Nephron (organoid): ENCODE data around the gene TEX2.

Experiments used
- H3K27ac Mint-ChIP-seq, 3 experiments: 2 replicates each; pipeline ENCODE4 v1.8.0; 2020; ENCODE audit warnings: mixed read lengths in 3 of 3, mild to moderate bottlenecking in 2 of 3, moderate library complexity in 1 of 3
- H3K27me3 Mint-ChIP-seq: 2 replicates; pipeline ENCODE4 v1.8.0; 2021; ENCODE audit warnings: low read depth, mild to moderate bottlenecking, moderate library complexity, mixed read lengths
- H3K36me3 Mint-ChIP-seq: 2 replicates; pipeline ENCODE4 v1.8.0; 2020; ENCODE audit warnings: low read depth, mixed read lengths
- H3K4me1 Mint-ChIP-seq: 2 replicates; pipeline ENCODE4 v1.8.0; 2020; ENCODE audit warnings: mixed read lengths
- H3K4me3 Mint-ChIP-seq, 3 experiments: 2 replicates each; pipeline ENCODE4 v1.8.0; 2020; ENCODE audit warnings: mild to moderate bottlenecking in 3 of 3, mixed read lengths in 3 of 3, moderate library complexity in 2 of 3
- H3K9me3 Mint-ChIP-seq: 2 replicates; pipeline ENCODE4 v1.8.0; 2020; ENCODE audit warnings: mixed read lengths
- TF ChIP-seq, protein P1 (sequence below), 3 experiments: fragments of 200-600 bp; sonication (generic); IDR thresholded peaks; one replicate each; pipeline ENCODE4 v1.5.0; 2021; ENCODE audit warnings: antibody characterized with exemption in 3 of 3; ENCODE audit not compliant: unreplicated experiment in 3 of 3

Gene TEX2

DNA sequence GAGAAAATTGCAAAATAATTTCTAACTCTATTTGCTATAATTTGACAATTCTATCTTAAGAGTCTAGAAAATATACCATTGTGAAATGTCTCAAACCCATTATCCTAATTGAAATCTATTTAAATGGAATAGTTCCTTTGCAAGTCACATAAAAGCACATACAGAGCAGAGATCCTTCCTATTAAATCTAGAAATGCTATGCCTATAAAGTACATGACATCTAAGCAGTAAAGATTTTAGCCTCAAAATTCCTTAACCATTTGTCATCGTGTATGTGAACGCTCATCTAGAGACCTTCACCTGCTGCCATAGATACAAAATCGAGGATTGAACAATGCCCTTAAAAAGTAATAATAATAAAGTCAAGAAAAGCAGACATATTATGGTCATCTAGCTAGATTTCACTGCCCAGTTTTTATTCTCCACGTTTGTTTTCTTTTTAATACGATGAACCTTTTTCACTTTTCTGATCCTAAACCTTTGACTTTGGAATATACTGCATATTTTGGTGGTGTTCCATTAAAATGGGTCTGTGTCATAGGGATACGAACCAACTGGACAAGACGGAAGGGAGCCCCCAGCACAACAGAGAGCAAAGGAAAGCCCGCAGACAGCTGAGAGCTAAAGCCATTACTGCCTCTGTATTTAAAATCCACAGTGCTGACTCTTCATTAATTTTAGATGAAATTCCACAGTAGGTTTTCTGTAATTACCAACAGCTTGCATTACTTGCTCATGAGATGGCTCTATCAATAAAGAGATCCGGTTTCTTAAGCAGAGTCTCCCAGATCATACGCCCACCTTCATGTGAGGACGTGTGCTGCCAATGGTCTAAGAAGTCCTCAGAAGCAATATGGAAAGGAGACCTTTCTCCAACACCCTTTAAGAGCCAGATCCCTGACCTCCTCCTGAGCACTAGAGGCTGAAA, 17.6 kb downstream of the TEX2 start:
- peak overlapping the region in 2 of 3 experiments; percentile 10 to 61 for H3K27ac Mint-ChIP-seq
- H3K36me3 Mint-ChIP-seq = no peaks in the 10 kb centered on the region
- no peaks in the 10 kb centered on the region for H3K9me3 Mint-ChIP-seq
- TF ChIP-seq, protein P1, sequence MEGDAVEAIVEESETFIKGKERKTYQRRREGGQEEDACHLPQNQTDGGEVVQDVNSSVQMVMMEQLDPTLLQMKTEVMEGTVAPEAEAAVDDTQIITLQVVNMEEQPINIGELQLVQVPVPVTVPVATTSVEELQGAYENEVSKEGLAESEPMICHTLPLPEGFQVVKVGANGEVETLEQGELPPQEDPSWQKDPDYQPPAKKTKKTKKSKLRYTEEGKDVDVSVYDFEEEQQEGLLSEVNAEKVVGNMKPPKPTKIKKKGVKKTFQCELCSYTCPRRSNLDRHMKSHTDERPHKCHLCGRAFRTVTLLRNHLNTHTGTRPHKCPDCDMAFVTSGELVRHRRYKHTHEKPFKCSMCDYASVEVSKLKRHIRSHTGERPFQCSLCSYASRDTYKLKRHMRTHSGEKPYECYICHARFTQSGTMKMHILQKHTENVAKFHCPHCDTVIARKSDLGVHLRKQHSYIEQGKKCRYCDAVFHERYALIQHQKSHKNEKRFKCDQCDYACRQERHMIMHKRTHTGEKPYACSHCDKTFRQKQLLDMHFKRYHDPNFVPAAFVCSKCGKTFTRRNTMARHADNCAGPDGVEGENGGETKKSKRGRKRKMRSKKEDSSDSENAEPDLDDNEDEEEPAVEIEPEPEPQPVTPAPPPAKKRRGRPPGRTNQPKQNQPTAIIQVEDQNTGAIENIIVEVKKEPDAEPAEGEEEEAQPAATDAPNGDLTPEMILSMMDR (IDR thresholded peaks at IDR 0.05; ENCODE audit: unreplicated experiment in 3 of 3) = no peak
- peaks cover 72% of the 10 kb centered on the region for H3K4me1 Mint-ChIP-seq
- no peak overlapping the region for H3K4me3 Mint-ChIP-seq
- H3K27me3 Mint-ChIP-seq = no peaks in the 10 kb centered on the region

DNA sequence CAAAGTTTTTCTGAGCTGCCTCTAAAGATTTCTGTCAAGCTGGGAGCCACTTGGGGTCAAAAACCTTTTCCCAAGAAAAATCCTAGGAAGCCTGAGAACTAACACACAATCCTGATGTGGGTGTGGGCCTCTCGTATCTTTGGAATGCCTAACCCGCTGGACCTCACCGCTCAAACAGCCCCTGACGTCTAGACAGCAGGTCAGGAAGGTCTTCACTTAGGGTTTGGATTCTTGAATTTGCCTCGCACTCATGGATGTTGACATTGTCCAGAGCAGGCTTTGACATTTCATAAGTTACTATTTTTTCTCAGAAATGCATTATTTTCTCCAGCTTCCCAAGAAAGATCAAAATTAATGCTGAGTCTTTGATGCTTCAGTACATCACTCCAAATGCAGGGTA, 18.9 kb downstream of the TEX2 start:
- Mint-ChIP-seq H3K4me1 (peaks cover 73% of the 10 kb centered on the region), H3K36me3 (no peaks in the 10 kb centered on the region), H3K27me3 (no peaks in the 10 kb centered on the region), H3K27ac (peak overlapping the region; percentile 18 to 34 (median 32)), H3K9me3 (no peaks in the 10 kb centered on the region), H3K4me3 (no peak overlapping the region)
- TF ChIP-seq, protein P1 (IDR thresholded peaks at IDR 0.05; ENCODE audit: unreplicated experiment in 3 of 3) = no peak

DNA sequence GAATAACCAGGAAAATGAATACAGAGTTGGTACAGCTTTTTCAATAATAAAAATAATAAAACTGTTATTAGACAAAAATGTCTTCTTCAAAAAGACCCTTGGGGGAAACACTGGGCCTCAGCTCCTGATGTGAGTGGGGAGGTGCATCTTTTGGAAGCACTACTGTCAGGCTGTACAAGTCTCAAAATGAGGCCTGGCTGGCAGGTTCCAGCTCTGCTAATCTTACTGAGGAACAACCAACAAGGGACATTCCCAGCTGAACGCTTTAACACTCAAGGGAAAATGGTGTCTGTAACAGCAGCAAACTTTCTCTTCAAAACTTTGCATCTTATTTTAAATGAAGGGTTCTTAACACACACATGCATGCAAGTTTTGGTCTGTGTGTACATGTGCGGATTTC, 19.7 kb downstream of the TEX2 start:
- Mint-ChIP-seq H3K27ac (no peak overlapping the region), H3K27me3 (no peaks in the 10 kb centered on the region), H3K4me1 (peaks cover 77% of the 10 kb centered on the region), H3K4me3 (no peak overlapping the region), H3K9me3 (no peaks in the 10 kb centered on the region), H3K36me3 (no peaks in the 10 kb centered on the region)
- TF ChIP-seq, protein P1 (IDR thresholded peaks at IDR 0.05; ENCODE audit: unreplicated experiment in 3 of 3) = no peak

DNA sequence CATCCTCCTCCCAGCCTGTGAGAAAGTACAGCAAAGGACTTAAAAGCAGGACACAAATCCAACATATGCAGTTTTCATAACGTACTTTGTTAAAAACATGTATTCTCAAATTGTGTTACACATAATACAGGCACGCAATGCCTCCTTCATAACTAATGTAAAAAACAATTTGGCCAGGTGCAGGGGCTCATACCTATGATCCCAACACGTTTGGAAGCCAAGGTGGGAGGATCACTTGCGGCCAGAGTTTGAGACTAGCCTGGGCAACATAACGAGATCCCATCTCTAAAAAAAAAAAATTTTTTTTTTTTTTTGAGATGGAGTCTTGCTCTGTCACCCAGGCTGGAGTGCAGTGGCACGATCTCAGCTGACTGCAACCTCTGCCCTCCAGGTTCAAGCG, 20.4 kb downstream of the TEX2 start:
- TF ChIP-seq, protein P1 (IDR thresholded peaks at IDR 0.05; ENCODE audit: unreplicated experiment in 3 of 3) = no peak
- peak overlapping the region in 2 of 3 experiments; percentile 77 to 94 for H3K27ac Mint-ChIP-seq
- no peaks in the 10 kb centered on the region for H3K27me3 Mint-ChIP-seq
- H3K4me1 Mint-ChIP-seq = peaks cover 71% of the 10 kb centered on the region
- H3K36me3 Mint-ChIP-seq = no peaks in the 10 kb centered on the region
- H3K9me3 Mint-ChIP-seq = no peaks in the 10 kb centered on the region
- H3K4me3 Mint-ChIP-seq = no peak overlapping the region

DNA sequence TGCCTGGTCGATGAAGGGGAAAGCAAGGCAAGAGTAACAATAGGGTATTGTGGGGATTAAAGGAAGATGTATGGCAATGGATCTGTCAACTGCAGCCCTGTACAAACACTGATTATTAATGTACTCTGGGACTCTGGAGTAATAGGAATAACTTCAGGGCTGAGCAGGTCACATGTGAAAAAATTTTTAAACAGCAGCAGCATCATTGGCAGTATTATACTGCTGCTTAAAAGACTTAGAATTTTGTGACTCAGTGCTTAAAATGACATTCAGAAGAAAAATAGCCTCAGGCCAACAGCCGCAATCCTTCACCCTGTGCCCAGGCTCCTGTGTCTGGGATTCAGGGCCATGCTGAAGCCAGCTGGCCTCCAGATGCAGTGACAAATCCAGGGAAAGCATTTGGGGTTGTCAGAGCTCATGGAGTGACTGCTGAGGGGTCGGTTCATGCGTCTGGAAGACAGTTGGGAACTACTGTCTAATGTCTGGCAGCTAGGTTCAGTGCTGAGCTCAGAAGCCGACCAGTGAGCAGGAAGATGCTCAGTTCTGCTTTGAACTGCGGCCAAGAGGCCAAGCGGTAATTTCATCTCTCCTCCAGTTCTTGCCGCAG, 22.2 kb downstream of the TEX2 start:
- H3K9me3 Mint-ChIP-seq = no peaks in the 10 kb centered on the region
- H3K4me1 Mint-ChIP-seq = peaks cover 70% of the 10 kb centered on the region
- TF ChIP-seq, protein P1 (IDR thresholded peaks at IDR 0.05; ENCODE audit: unreplicated experiment in 3 of 3) = no peak
- no peaks in the 10 kb centered on the region for H3K36me3 Mint-ChIP-seq
- H3K27ac Mint-ChIP-seq = peak overlapping the region; percentile 85 to 94 (median 92)
- peak overlapping the region in 2 of 3 experiments; percentile 2 to 21 for H3K4me3 Mint-ChIP-seq
- H3K27me3 Mint-ChIP-seq = no peaks in the 10 kb centered on the region
